NCI-H187 (cell line): ENCODE measurements around the gene C1orf198.

Experiments
- DNase-seq, 2 experiments: peaks; one replicate each; lab custom pipeline; 2025; lab: John Stamatoyannopoulos, UW

Gene C1orf198

DNA sequence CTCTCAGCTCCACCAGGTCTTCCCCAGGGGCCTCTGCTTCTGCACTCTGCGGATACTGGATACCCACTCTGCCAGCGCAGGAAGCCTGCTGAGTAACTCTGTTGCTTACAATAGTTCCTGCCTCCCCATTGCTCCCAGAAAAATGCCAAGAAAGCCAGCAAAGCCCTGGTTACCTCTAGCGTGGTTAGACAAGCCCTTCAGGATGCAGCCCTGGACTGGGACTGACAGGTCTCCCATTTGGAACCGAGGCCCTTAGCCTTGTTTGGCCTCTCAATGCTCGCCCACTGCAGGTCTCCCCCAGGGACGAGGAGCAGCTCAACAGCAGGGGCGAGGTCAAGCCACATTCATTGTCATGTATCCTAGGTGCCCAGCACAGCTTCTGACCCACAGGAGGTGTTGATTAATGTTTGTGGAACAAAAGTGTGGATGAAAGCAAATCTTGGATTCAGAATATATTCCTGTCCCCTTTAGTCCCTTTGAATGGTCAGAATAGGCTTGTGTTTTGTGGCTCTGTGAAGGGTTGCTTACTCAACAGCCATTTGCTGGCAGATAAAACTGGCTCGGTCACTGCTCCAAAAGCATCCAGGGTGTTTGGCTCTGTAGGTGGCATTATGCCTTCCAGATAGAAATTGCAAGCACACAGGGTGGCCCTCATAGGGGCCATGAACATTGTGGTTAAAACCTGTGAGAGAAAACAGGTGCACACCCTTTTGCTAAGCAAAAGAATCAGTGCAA, 58.9 kb downstream of the C1orf198 start:
- DNase-seq, result no peak

GRCh38 chr1:230808281-230808872, 59.9 kb downstream of the C1orf198 start:
- no peak for DNase-seq

GRCh38 chr1:230807561-230808280, 60.6 kb downstream of the C1orf198 start:
- DNase-seq, result no peak

GRCh38 chr1:230807029-230807428, 61.3 kb downstream of the C1orf198 start:
- no peak for DNase-seq

DNA sequence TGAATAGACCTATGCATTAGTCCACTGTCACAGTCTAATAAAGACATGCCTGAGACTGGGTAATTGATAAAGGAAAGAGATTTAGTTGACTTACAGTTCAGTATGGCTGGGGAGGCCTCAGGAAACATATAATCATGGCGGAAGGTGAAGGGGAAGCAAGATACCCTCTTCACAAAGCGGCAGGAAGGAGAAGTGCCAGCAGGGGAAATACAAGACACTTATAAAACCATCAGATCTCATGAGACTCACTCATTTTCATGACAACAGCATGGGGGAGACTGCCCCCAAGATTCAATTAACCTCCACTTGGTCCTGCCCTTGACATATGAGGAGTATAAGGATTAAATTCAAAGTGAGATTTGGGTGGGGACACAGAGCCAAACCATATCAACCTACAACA, 61.8 kb downstream of the C1orf198 start:
- no peak for DNase-seq

DNA sequence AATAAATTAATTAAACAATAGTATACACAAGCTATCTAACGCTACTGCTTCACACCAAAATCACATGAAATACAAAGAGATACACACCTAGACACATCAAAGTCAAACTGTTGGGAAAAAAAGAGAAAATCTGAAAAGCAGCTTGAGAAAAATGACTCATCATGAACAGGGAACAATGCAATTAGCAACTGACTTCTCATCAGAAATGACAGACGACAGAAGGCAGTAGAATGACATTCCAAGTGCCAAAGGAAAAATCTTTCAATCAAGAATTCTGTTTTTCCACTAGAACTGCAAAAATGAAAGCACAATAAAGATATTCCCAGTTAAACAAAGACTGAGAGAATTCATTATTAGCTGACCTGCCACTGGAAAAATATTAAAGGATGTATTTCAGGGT, 63.9 kb downstream of the C1orf198 start:
- no peak for DNase-seq

- no peak for DNase-seq
Observed at GRCh38 chr1:230800891-230801840, 67.2 kb downstream of the C1orf198 start.

- DNase-seq, result no peak
Observed at GRCh38 chr1:230798491-230798890, 69.8 kb downstream of the C1orf198 start.

- DNase-seq, result no peak
Observed at GRCh38 chr1:230797942-230798365, 70.4 kb downstream of the C1orf198 start.

DNA sequence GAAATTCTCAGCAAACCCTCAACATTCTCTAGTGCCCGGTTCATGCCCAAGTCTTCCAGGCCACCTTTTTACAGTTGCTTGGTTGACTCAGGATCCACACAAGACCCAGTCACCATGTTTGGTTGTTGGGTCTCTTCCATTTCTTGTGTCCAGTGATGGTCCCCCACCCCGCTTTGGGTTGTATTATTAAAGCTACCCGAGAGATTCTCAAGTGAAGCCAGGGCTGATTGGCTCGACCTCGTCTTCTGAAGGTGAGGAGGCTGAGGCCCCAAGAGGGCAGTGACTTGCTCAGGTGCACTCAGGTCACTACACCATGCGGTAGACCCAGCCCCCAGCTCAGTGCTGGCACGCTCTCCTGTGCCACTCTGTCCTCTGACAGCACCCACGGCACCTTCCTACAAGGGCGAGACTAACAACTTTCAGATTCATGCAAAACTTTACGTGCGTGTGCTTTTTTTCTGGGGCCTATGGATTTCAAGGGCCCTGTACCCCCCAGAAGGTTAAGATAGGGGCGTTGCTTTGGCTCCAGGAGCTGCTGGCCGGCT, 70.9 kb downstream of the C1orf198 start:
- no peak for DNase-seq

- no peak for DNase-seq
Observed at GRCh38 chr1:230796626-230797025, 71.7 kb downstream of the C1orf198 start.

DNA sequence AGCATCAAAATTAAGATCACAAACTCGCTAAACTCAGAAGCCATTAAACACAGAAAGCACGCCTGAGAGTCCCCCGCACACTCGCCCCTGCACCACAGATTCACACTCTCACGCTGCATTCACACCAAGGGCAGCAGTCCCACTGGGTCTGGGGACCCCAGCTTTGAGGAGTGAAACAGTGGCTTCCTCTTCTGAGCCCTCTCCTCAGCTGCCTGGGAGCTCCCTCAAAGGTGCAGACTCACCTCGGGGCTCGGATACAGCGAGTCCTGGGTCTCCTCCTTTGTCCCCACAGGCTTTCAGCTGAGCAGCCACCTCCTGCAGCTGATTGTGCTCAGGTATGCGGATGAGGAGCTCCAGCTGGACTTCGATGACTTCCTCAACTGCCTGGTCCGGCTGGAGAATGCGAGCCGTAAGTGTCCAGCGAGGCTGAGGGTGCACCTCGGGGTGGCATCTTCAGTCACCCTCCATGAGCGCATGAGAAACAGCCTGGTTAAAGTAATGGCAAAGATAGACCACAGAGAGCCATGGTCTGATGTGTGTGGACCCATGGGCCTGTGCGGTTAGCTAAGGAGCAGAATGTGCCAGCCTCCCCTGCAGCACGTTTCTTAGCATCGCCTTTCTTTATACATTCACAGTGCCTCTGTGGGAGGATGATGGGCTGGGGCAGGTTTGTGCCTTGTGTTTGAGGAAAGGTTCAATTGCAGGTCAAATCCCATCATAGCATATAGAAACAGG, 73.3 kb downstream of the C1orf198 start:
- no peak for DNase-seq

- DNase-seq, result no peak
Observed at GRCh38 chr1:230794431-230794830, 73.9 kb downstream of the C1orf198 start.

- DNase-seq, result no peak
Observed at GRCh38 chr1:230793463-230793745, 74.9 kb downstream of the C1orf198 start.

DNA sequence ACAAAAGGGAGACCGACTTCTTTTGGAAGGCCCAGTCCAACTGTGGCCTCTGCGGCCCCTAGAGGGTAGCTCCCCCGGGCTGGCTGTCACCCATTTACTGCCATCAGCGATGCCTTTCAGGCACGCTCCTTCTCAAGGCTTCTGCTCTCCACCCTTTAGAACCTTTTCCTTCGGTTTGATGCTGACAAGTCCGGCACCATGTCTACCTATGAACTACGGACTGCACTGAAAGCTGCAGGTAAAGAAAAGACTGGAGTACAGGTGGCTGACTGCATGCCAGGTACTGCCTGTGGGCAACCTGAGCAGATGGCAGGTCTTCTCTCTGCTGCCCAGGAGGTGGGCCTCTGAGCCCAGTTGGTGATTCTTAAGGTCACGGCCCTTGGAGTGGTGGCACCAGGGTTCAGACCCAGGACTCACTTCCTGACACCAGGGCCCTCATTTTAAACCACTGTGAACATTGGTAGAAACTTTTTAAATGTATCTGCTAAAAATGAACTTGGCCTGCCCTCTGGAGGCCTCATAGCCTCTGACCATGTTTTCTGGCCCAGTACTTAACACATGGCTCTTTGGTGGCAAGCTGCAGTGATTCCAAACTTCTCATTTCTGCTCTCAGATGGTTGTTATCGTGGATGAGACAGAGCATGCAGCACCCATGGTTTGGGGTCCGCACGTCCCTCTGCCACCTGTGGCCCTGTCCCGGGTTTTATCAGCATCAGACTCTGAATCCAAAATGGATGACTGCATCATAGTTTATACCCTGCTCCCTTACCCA, 75.4 kb downstream of the C1orf198 start:
- DNase-seq, result no peak

DNA sequence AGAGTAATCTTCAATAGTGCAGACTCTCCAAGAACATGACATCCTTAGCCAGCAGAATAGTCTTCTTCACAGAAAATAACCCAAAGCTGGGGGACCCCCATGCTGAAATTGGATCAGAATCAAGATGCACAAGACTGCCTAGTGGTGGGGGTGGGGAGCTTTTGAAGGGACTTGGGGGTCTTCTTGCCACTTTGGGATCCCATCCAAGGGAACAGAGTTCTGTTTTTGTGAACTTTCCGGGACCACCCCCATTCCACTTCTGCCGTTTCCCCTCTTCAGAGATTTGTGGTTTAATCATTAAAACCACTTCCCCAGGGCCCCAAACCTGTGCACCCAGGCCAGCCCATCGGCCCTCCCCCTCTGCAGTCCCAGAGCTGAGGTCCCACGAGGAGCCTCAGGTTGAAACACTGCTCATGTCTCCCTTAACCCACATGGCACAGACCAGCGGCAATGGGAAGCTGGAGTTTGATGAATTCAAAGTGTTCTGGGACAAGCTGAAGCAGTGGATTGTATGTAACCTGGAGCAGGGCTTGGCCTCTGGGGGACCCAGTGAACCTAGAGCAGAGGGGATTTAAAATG, 76.2 kb downstream of the C1orf198 start:
- DNase-seq, result no peak

GRCh38 chr1:230790026-230790425, 78.3 kb downstream of the C1orf198 start:
- DNase-seq, result no peak

DNA sequence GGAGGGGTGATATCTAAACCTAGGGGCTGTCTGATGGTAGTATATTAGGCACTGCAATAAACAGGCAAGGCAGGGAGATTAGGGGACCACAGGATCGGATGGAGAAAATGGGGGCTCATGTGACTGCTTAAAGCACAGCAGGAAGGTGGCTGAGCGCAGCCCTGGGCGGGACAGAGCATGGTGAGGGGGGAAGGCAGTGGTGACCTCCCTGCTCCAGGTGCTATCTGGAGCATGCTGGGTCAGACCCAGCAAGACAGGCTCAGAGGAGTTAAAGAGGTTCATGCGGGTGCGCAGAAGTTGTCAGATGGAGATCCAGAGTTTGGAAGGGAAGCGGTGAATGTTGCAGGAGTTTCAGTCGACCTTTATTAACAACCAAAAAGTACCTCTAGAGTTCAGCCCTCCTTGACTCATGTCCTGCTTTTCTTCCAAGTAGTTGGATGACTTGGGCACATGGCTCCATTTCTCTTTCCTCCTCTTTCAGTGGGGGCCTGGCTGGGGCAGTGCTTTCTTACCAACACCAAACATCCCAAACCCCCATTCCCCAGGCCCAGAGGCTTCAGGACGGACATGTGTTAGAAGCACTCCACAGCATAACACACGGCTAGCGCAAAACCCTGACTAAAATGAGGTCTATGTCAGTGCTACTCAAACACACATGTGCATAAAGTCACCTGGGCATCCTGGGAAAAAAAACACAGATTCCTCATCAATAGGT, 79.6 kb downstream of the C1orf198 start:
- DNase-seq, result no peak

DNA sequence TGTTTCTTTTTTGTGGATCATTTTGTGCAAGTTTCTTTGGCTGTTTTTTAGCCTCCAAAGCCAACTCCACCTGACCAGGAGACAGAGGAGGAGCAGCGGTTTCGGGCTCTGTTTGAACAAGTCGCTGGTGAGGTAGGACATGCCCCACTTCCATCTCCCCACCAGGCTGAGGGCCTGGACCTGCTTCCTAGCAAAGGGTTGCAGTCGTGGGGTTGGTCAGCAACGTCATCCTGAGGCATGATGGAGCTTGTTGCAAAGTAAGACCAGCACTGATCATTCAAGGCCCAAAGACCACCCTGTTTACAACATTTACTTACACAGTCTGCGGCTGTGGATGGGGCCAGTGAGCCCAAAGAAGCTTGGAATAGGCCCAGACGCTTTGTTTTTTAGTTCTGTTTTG, 80.8 kb downstream of the C1orf198 start:
- DNase-seq, result no peak
